Sigmoid colon (tissue), 4 donors: Measurements from ENCODE around the gene DTX3L.

Source experiments
- EP300 ChIP-seq, 4 donors: sonication (generic); formaldehyde crosslinking; IDR thresholded peaks; one replicate each; pipeline ENCODE4 v1.6.1; 2017; ENCODE audit warnings: antibody characterized with exemption in 4 of 4
- POLR2A ChIP-seq, 2 donors: fragments of 450-650 bp; IDR thresholded peaks; one replicate each; pipeline ENCODE4 v1.6.1; 2016; ENCODE audit warnings: antibody characterized with exemption in 2 of 2, mild to moderate bottlenecking in 2 of 2, moderate library complexity in 2 of 2
- POLR2AphosphoS5 ChIP-seq, 4 donors: sonication (generic); formaldehyde crosslinking; IDR thresholded peaks; one replicate each; pipeline ENCODE4 v1.6.1; 2017; ENCODE audit warnings: antibody characterized with exemption in 4 of 4
- TF ChIP-seq, protein P1 (sequence below), 4 experiments: fragments of 450-650 bp in 3 of 4; fragments of 200-600 bp in 1 of 4; IDR thresholded peaks; one replicate each; pipeline ENCODE4 v1.5.1; 2016 to 2019; ENCODE audit warnings: antibody characterized with exemption in 4 of 4, mild to moderate bottlenecking in 3 of 4, moderate library complexity in 2 of 4

DNA sequence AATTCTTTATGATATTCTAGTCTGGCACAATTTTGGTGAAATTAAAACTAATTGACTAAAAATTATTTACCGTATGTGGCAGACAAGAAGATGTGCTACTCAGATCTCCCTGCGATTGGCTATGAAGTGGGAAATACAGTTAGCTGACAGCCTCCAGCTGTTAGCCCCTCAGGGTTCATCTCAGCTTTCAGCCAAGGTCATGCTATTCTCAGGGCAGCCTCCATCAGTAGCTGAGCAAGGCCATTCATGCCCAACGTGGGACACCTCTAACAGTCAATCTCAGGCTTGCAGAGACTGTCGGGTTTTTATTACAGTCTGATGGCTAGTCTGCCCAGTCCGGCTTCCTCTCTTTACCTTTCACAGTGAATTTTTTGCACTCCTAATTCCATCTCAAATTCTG is 6.8 kb upstream of the DTX3L start:
- TF ChIP-seq, protein P1, sequence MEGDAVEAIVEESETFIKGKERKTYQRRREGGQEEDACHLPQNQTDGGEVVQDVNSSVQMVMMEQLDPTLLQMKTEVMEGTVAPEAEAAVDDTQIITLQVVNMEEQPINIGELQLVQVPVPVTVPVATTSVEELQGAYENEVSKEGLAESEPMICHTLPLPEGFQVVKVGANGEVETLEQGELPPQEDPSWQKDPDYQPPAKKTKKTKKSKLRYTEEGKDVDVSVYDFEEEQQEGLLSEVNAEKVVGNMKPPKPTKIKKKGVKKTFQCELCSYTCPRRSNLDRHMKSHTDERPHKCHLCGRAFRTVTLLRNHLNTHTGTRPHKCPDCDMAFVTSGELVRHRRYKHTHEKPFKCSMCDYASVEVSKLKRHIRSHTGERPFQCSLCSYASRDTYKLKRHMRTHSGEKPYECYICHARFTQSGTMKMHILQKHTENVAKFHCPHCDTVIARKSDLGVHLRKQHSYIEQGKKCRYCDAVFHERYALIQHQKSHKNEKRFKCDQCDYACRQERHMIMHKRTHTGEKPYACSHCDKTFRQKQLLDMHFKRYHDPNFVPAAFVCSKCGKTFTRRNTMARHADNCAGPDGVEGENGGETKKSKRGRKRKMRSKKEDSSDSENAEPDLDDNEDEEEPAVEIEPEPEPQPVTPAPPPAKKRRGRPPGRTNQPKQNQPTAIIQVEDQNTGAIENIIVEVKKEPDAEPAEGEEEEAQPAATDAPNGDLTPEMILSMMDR (IDR thresholded peaks at IDR 0.05): no peak
- TF ChIP-seq POLR2AphosphoS5 (IDR thresholded peaks at IDR 0.05): no peak
- no peak for TF ChIP-seq POLR2A (IDR thresholded peaks at IDR 0.05)
- no peak for TF ChIP-seq EP300 (IDR thresholded peaks at IDR 0.05)
